GM19397 (cell line): Measurements from ENCODE around the gene LRRN4.
A peak's percentile ranks its signal among the peaks of the same experiment; 100 is the strongest.
"Not testable (repeated sequence)": the region's sequence is repeated elsewhere in the genome, so short reads cannot be mapped to it uniquely, and the experiment has no call there.

Experiments used
- ATAC-seq: cut with Tn5 transposase; IDR thresholded peaks from one replicate; pipeline ENCODE4 v1.9.1; 2021; ENCODE audit warnings: mild to moderate bottlenecking, moderate library complexity; ENCODE audit not compliant: unreplicated experiment

The LRRN4 gene

GRCh38 chr20:6034134-6034969 is 19.5 kb downstream of the LRRN4 start:
- no peak for ATAC-seq

- ATAC-seq: not testable (repeated sequence)
Measured at GRCh38 chr20:6032907-6033306, 21.0 kb downstream of the LRRN4 start.

DNA sequence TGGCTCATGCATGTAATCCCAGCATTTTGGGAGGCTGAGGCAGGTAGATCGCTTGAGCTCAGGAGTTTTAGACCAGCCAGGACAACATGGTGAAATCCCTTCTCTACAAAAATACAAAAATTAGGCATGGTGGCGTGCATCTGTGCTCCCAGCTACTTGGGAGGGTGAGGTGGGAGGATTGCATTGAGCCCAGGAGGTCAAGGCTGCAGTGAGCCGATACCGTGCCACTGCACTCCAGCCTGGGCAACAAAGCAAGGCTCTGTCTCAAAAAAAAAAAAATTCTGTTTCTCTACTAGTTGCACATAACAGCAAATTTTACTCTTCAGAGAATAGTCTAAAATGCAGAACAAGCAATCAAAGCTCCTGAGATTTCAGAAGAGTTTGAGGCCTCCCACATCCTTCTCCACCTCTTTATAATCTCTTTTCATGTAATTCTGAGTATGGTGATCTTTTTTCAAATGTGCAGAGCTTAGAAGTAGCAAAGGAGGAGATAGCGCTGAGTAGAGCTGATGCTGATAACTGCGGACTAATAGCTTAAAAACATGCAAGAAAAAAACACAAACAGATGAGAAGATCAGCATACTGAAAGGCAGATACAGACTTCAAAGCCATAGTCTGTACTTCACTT is 23.3 kb downstream of the LRRN4 start:
- ATAC-seq: no peak

GRCh38 chr20:6029538-6029937 is 24.3 kb downstream of the LRRN4 start:
- ATAC-seq: no peak

- ATAC-seq: no peak
Measured at GRCh38 chr20:6028818-6029217, 25.0 kb downstream of the LRRN4 start.

DNA sequence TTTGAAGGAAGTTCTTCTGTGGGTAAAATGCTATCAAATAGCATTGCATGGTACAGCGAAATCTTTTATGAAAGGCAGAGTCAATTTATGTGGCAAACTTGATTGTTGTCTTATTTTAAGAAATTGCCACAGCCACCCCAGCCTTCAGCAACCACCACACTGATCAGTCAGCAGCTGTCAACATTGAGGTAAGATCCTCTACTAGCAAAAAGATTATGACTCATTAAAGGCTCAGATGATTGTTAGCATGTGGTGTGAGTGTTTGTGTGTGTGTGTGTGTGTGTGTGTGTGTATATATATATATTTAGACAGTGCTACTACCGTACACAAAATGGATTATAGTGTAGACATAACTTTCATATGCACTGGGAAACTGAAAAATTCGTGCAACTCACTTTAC is 27.8 kb downstream of the LRRN4 start:
- no peak for ATAC-seq

DNA sequence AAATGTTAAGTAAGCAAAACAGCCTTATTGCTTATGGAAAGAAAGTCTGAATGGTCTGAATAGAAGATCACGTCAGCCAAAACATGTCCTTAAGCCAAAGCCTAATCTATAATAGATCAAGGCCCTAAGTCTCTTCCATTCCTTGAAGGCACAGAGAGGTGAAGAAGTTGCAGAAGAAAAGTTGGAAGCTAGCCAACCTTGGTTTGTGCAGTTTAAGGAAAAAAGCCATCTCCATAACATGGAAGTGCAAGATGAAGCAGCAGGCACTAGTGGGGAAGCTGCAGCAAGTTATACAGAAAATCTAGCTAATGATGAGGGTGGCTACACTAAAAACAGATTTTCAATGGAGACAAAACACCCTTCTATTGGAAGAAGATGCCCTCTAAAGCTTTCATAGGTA is 29.1 kb downstream of the LRRN4 start:
- no peak for ATAC-seq

- no peak for ATAC-seq
Measured at GRCh38 chr20:6017880-6018279, 36.0 kb downstream of the LRRN4 start.

DNA sequence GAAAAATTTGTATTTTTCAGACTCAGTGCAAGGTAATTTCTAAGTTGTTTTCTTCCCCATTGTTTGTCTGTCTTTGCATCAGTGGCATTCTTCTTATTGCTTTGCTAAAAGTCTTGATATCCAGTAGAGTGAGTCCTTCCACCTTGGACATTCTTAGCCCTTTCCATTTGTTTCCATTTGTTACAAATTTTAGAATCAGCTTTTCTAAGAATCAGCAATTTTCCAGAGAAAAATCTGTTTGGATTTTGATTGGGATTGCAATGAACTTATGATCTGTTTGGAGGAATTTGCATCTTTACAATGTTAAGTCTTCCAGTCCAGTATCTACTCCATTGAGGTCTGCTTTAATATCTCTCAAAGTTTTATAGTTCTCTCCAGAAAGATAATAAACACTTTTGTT is 36.4 kb downstream of the LRRN4 start:
- ATAC-seq: no peak

DNA sequence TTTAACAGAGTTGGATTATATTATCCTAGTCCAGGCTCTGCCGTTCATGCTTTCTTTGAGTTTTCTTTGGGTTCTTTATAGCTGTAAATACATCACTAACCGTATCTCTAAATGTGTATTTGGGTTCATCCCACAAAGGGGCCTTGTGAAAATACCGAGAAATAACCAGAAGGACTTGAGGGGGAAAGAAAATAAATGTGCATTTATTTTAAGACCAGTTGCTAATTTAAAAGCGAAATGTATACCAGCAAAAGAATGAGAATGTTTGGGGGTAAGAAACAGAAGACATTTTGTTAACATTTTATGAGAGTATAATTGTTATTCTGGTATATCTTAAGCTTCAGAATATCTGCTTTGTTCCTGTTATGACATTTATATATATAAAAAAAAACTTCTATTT is 38.9 kb downstream of the LRRN4 start:
- no peak for ATAC-seq

DNA sequence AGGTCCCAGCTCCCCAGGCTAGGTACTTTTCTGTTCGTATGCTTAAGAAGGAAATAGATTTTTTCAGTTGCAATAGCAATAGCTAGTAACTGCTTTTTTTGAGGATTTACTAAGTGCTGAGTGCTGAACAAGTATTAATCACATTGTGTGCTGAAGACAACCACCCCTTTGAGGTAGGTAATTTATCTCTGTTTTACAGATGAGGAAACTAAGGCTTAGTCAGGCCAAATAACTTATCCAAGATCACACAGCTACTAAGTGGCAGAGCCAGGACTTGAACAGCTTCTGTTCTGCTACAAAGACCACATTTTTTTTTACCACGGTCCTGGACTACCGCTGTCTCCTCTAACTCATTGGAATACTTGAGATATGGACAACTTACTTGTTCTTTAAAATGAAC is 39.8 kb downstream of the LRRN4 start:
- no peak for ATAC-seq

DNA sequence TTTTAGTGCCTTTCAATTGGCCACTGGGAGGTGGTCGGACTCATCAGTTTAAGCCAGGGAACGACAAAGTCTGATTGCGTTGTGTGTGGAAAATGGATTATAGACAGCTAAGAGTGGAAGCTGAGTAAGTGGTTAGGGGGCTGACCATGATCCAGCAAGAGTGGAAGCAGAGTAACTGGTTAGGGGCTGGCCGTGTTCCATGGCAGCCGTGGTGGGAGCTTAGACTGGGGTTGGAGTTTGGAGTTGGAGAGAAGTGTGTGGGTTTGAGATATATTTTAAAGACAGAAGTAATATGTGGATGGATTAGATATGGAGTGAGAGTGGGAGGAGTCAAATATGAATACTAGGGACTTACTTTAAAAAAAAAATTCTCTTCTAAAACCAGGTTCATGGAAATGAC is 41.7 kb downstream of the LRRN4 start:
- no peak for ATAC-seq

- ATAC-seq: no peak
Measured at GRCh38 chr20:6008254-6008653, 45.6 kb downstream of the LRRN4 start.

GRCh38 chr20:6007529-6008103 is 46.2 kb downstream of the LRRN4 start:
- no peak for ATAC-seq

GRCh38 chr20:6007094-6007528 is 46.7 kb downstream of the LRRN4 start:
- ATAC-seq: no peak

DNA sequence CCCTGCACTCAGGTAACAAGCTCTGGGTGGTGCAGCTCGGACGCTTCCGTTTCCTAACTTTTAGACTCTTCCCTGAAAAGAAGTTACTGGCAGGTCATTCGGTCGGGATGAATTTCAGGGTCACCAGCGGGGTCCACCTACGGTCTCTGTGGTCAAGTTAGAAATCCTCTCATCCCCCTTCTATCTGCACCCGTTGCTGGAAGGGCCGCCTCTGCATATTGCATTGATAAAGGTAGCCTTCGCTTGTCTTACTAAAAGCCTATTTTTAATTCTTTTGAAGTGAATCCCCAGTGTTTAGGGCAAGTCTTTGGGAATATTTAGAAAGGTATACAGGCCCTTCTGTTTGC is 47.3 kb downstream of the LRRN4 start:
- no peak for ATAC-seq

DNA sequence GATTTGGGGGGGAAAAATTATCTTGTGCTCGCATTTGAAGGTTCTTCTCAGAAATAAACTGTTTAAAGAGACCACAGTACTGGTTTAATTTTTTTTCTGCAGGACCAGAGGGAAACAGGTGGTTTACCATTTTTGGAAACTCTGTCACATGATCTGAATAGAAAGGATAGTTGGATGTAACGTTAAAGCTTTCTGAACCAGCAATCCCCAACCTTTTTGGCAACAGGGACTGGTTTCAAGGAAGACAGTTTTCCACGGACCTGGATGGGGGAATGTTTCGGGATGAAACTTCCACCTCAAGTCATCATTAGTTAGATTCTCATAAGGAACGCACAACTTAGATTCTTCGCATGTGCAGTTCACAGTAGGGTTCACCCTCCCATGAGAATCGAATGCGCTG is 53.0 kb downstream of the LRRN4 start:
- ATAC-seq: no peak

GRCh38 chr20:5999783-6000182 is 54.1 kb downstream of the LRRN4 start:
- no peak for ATAC-seq

- peak; percentile 90 for ATAC-seq
Measured at GRCh38 chr20:5996765-5997164, 57.1 kb downstream of the LRRN4 start.

DNA sequence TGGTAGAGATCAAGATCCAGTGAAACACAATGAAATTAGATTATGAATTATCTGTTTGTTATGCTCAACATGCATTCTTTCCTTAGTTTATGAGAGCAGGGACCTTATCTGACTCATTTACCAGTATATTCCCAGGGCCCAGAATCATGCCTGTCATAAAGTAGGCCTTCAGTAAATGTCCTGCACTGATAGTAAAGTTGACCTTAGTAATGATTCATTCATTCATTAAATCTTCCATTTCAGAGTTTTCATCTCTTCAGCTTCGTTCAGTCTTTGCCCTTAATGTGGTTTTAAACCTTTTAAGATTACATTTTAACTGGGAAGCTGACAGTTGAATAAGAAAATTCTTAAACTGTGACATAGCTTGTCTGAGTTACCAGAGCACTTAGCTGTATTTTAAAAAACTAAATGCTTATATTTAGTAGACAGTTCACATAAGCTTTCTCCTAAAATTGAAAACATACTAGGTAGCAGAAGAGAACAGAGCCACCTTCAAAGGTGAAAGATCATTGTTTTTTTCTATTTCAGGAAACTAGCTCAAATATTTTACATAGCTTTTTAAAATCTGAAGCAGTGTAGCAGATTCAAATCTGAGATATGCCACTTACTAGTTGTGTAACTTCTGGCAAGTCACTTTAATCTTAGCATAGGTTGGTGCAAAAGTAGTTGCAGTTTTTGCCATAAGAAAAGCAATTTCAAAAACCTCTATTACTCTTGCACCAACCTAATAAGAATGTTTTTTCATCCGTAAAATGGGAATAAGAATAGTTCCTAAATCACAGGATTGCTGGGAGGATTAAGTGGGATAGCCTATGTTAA is 62.0 kb downstream of the LRRN4 start:
- ATAC-seq: no peak

DNA sequence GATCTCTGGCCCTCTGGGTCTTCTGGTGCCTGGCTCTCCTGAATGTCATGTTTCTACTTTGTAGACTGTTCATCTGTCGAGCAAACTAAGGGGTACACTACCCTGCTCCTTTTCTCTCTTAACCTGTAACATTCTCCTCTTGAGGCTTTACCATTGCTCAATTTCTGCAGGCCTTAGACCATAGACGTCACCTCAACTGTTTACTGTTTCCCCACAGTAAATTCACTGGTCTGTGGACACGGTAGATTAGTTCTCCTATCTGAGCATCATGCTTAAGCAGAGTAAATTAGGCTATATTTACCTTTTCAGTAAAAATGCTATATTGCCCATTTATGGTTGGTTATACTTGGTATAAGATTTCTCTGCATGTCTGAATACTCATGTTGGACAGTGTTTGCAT is 62.9 kb downstream of the LRRN4 start:
- no peak for ATAC-seq
